Stimulated activated CD8-positive, alpha-beta memory T cell treated with anti-CD3 and anti-CD28 coated beads, Interleukin-12 subunit alpha, Interleukin-12 subunit beta, amount 100 ng/mL, for 4 hours (primary cell): ENCODE measurements around the gene SEC16A.

Experiments used
- DNase-seq: peaks from one replicate; pipeline ENCODE4 v3.0.0-alpha.2; 2020; ENCODE audit warnings: low read depth

Gene SEC16A

GRCh38 chr9:136517950-136518349 is 35.1 kb upstream of the SEC16A start:
- DNase-seq: no peak

GRCh38 chr9:136517012-136517743 is 34.3 kb upstream of the SEC16A start:
- DNase-seq: no peak

- DNase-seq: no peak
Measured at GRCh38 chr9:136516191-136516654, 33.4 kb upstream of the SEC16A start.

- DNase-seq: no peak
Measured at GRCh38 chr9:136515276-136515675, 32.4 kb upstream of the SEC16A start.

- DNase-seq: no peak
Measured at GRCh38 chr9:136514022-136514714, 31.3 kb upstream of the SEC16A start.

- no peak for DNase-seq
Measured at GRCh38 chr9:136513191-136513590, 30.4 kb upstream of the SEC16A start.

GRCh38 chr9:136512651-136513071 is 29.8 kb upstream of the SEC16A start:
- no peak for DNase-seq

GRCh38 chr9:136511670-136512592 is 29.1 kb upstream of the SEC16A start:
- no peak for DNase-seq

- DNase-seq: no peak
Measured at GRCh38 chr9:136511144-136511669, 28.4 kb upstream of the SEC16A start.

- DNase-seq: no peak
Measured at GRCh38 chr9:136510561-136510960, 27.7 kb upstream of the SEC16A start.

GRCh38 chr9:136509549-136509948 is 26.7 kb upstream of the SEC16A start:
- no peak for DNase-seq

GRCh38 chr9:136508729-136509500 is 26.1 kb upstream of the SEC16A start:
- DNase-seq: no peak

- no peak for DNase-seq
Measured at GRCh38 chr9:136507992-136508375, 25.1 kb upstream of the SEC16A start.

GRCh38 chr9:136507221-136507991 is 24.6 kb upstream of the SEC16A start:
- DNase-seq: no peak

GRCh38 chr9:136506425-136506824 is 23.6 kb upstream of the SEC16A start:
- no peak for DNase-seq

GRCh38 chr9:136505406-136506403 is 22.9 kb upstream of the SEC16A start:
- no peak for DNase-seq

GRCh38 chr9:136504512-136505348 is 21.9 kb upstream of the SEC16A start:
- no peak for DNase-seq

- DNase-seq: no peak
Measured at GRCh38 chr9:136502940-136503550, 20.2 kb upstream of the SEC16A start.
